Measurements from ENCODE around the gene M1AP. TPM values are rescaled to one million over a fixed set of nuclear protein-coding genes. Genes with fewer than 3 reads are reported as not detected.

Gene M1AP
- total and polyA plus RNA-seq, 4 donors: 0.77 to 1.2 (median 0.88) TPM

DNA sequence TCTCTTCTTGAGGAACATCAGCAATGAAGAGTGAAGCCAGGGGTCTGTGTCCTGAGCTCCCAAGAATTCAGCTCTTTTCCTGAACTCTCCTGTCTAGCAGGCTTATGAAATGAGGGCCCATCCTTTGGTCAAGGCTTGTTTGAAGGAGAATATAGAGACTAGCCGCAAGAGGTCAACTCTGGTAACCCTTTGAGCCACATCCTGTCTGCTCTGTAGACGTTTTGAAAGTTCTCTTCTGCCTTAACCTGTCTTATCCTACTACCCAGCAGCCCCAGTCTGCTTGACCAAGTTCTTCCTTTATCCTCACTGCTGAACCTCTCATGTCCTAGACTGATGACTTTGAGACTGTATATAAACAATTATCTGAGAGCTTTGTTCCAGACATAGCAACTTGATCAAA lies 11.3 kb upstream of the M1AP start:
- H3K9ac ChIP-seq (ENCODE audit: insufficient read depth in 1 of 2, low read length in 2 of 2): no peak overlapping the region
- peaks cover 0 to 5% (median 3%) of the 10 kb centered on the region in 4 donors for H3K36me3 ChIP-seq (ENCODE audit: control insufficient read depth in 4 of 4, insufficient read depth in 4 of 4, low read length in 4 of 4)
- H3K9me3 ChIP-seq (ENCODE audit: control insufficient read depth in 4 of 4, insufficient read depth in 3 of 4, low read length in 3 of 4): no peaks in the 10 kb centered on the region
- no peak overlapping the region for H3K27ac ChIP-seq (ENCODE audit: low read depth in 1 of 2, low read length in 1 of 2)
- no peak for ATAC-seq (ENCODE audit: insufficient read depth, low FRiP score)
- 67 to 75% methylated on average over 2 of the region's 2 CpGs for WGBS, 2 donors
- no peak for TF ChIP-seq CTCF (IDR thresholded peaks at IDR 0.05; ENCODE audit: control extremely low read depth, extremely low read depth)
- H3K4me3 ChIP-seq: no peak overlapping the region
- peaks cover 0 to 9% (median 3%) of the 10 kb centered on the region in 3 donors for H3K27me3 ChIP-seq (ENCODE audit: control insufficient read depth in 3 of 3, insufficient read depth in 3 of 3, low read length in 2 of 3)
- no peak for DNase-seq
- H3K4me1 ChIP-seq (ENCODE audit: control insufficient read depth in 5 of 5, insufficient read depth in 5 of 5, low read length in 5 of 5): peaks cover 0 to 6% (median 0%) of the 10 kb centered on the region in 5 donors

DNA sequence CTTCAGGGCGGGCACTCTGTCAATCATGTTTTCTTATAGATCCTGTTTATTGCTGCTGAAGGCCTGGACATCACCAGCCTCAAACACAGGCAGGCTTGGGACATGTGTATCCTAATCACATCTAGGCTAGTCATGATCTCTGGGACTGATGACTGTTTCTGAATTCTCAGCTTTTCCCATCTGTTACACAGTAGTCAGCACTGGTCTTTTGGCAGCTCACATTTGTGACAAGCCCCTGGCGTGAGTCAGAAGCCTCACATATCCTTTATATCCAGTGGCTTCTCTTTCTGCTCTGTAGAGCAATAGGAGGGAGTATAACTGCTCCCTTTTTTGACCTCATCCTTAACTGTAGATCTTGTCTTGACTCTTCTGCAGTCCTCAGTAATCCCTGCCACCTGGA lies 10.4 kb upstream of the M1AP start:
- Histone ChIP-seq H3K9ac (ENCODE audit: insufficient read depth in 1 of 2, low read length in 2 of 2) (no peak overlapping the region), H3K27me3 (ENCODE audit: control insufficient read depth in 3 of 3, insufficient read depth in 3 of 3, low read length in 2 of 3) (peaks cover 0 to 9% (median 3%) of the 10 kb centered on the region in 3 donors), H3K4me1 (ENCODE audit: control insufficient read depth in 5 of 5, insufficient read depth in 5 of 5, low read length in 5 of 5) (peaks cover 0 to 10% (median under 1%) of the 10 kb centered on the region in 5 donors), H3K4me3 (no peak overlapping the region), H3K9me3 (ENCODE audit: control insufficient read depth in 4 of 4, insufficient read depth in 3 of 4, low read length in 3 of 4) (no peaks in the 10 kb centered on the region), H3K27ac (ENCODE audit: low read depth in 1 of 2, low read length in 1 of 2) (no peak overlapping the region), H3K36me3 (ENCODE audit: control insufficient read depth in 4 of 4, insufficient read depth in 4 of 4, low read length in 4 of 4) (peaks cover 0 to 5% (median 3%) of the 10 kb centered on the region in 4 donors)
- WGBS, 2 donors: 97 to 100% methylated on average over 2 of the region's 2 CpGs
- DNase-seq (no peak), ATAC-seq (ENCODE audit: insufficient read depth, low FRiP score) (no peak)
- TF ChIP-seq CTCF (IDR thresholded peaks at IDR 0.05; ENCODE audit: control extremely low read depth, extremely low read depth): no peak

DNA sequence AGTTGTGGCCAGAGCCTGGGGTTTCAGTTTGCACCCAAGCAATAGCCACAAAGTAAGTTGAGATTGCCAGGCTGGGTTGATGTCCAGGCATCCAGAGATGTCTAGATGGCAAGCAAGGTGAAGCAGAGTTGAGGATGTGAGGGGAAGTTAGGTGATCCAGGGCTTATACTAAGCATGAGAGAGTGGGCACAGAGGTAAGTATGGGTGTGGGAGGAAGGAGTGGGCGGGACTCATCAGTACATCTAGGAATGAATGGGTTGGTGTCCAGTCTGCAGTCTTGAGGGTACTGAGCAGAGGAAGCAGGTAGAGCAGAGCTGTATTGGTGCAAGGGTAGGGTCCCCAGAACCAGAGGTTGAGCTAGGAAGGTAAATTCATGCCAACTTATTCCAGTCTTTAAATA lies 7.4 kb upstream of the M1AP start:
- no peak for TF ChIP-seq CTCF (IDR thresholded peaks at IDR 0.05; ENCODE audit: control extremely low read depth, extremely low read depth)
- no peak overlapping the region for H3K9ac ChIP-seq (ENCODE audit: insufficient read depth in 1 of 2, low read length in 2 of 2)
- peaks cover 0 to 11% (median 2%) of the 10 kb centered on the region in 5 donors for H3K4me1 ChIP-seq (ENCODE audit: control insufficient read depth in 5 of 5, insufficient read depth in 5 of 5, low read length in 5 of 5)
- no peaks in the 10 kb centered on the region for H3K9me3 ChIP-seq (ENCODE audit: control insufficient read depth in 4 of 4, insufficient read depth in 3 of 4, low read length in 3 of 4)
- H3K4me3 ChIP-seq: no peak overlapping the region
- ATAC-seq (ENCODE audit: insufficient read depth, low FRiP score) (no peak), DNase-seq (no peak)
- H3K27ac ChIP-seq (ENCODE audit: low read depth in 1 of 2, low read length in 1 of 2): no peak overlapping the region
- 100% methylated on average over 1 of the region's 1 CpG for WGBS, 2 donors
- H3K36me3 ChIP-seq (ENCODE audit: control insufficient read depth in 4 of 4, insufficient read depth in 4 of 4, low read length in 4 of 4): no peaks in the 10 kb centered on the region
- H3K27me3 ChIP-seq (ENCODE audit: control insufficient read depth in 3 of 3, insufficient read depth in 3 of 3, low read length in 2 of 3): peaks cover 0 to 9% (median 3%) of the 10 kb centered on the region in 3 donors

Measured in lung (tissue), 12 donors.